Measurements from ENCODE around the gene WWOX.

- TF ChIP-seq EZH2 (IDR thresholded peaks at IDR 0.05; ENCODE audit: borderline replicate concordance, low read depth, low read length, poor library complexity, severe bottlenecking): no peak
- TF ChIP-seq CTCF (conservative IDR thresholded peaks at IDR 0.05; ENCODE audit: low read depth, low read length): no peak
These were observed 85.1 kb downstream of the WWOX start for GRCh38 chr16:78184238-78185183.

Measured in A673 (cell line).